GM21717 (cell line): ENCODE measurements around the gene SMPDL3A.
"Not testable (repeated sequence)": the region's sequence is repeated elsewhere in the genome, so short reads cannot be mapped to it uniquely, and the experiment has no call there.

Source experiments
- ATAC-seq: cut with Tn5 transposase; IDR thresholded peaks from one replicate; pipeline ENCODE4 v1.9.1; 2021; ENCODE audit warnings: mild to moderate bottlenecking, moderate library complexity; ENCODE audit not compliant: unreplicated experiment

Gene SMPDL3A

DNA sequence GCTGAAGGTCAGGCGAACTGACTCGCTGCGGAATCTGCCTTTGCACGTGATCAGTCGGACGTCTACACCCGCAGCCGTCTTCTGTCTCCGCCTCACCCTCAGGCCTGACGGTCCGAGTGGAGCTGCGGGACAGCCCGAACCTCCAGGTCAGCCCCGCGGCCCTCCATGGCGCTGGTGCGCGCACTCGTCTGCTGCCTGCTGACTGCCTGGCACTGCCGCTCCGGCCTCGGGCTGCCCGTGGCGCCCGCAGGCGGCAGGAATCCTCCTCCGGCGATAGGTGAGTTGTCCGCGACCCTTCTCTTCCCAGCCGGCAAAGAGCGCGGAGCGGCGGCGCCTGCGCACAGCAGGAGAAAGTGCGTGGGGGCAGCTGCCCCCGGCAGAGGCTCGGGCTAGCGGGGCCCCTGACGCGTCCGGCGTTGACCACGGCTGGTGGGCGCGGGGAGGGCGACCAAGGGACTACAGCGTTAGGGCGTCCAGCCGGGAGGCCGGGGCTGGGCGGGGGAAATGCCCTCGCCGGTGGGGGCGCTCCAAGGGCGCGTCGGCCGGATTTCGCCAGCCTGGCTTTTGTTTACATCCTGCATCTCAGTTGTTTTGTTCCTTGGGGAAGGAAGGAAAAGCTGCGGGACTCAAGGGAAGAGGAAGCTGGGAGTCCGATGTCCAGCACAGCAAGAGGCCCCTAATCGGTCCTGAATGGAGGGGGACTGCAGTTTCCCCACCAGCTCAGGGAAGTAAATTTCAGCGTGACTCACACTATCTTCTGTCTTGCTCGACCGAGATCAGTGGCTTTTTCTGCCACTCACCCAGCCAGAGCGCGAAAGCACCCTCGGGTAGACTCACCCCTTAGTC, at the start of gene SMPDL3A:
Gene SMPDL3A (plus strand): TSS at position 77 of the 846 bp plus-strand sequence. CDS start 89 bp downstream, at position 166.
- peak; percentile 50 for ATAC-seq

GRCh38 chr6:122740091-122740490, 49.0 kb upstream of the SMPDL3A start:
- no peak for ATAC-seq

DNA sequence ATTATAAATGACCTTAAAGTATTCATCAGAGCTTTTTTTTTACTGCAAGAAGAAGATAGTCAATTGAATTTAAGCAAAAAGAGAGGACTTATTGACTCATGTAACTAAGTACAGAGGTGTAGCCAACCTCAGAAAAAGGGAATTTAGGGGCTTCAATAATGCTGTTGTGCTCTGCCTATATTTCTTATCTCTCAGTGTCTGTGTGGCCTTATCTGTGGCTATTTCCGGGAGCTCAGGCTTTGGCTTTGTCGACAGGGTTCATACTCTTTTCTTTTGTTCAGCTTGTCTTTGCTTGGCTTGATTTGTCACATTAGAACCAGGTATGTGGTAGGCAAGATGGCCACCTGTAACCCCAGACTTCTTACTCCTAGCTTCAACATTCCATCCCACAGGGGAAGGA, 48.1 kb upstream of the SMPDL3A start:
- no peak for ATAC-seq

- ATAC-seq, result not testable (repeated sequence)
These were observed 44.8 kb upstream of the SMPDL3A start for GRCh38 chr6:122744247-122744646.

DNA sequence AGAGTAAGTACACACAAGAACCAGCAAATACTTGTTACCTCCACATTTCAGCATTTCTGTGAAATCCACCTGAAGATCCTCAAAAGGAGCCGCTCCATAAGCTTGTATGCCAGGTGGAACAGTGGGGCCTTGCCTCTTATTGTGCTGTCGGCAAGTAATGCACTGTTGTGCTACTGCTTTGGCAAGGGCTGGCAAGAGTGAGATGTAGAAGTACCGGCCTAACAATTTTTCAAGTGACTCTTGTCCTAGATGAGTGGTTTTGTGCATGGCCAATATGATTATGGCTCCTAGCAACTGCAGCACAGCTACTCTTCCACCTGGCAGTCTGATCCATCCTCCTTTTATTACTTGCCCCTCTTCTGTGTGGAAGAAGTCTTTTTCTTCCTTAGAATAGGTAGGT, 44.2 kb upstream of the SMPDL3A start:
- ATAC-seq, result not testable (repeated sequence)

GRCh38 chr6:122746688-122747087, 42.4 kb upstream of the SMPDL3A start:
- no peak for ATAC-seq

DNA sequence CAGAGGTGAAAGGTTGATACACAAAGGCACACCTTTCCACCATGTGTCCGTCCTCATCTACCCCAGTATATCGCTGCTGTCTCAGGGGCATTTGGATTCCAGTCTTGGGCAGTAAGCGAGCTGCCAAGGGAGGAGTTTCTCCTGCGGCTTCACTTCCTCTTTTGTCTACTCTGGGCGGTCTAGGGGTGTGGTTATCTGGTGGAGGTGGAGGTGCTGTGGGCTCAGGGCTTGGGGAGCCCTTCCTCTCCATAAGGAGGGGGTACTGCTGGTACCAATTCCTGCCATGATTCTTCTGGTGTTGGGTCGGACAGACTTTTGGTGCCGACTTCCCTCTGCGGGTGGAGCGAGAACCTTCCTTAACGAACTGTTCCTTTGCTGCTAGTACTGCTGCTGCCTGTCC, 41.5 kb upstream of the SMPDL3A start:
- no peak for ATAC-seq

GRCh38 chr6:122748945-122749344, 40.1 kb upstream of the SMPDL3A start:
- not testable (repeated sequence) for ATAC-seq

DNA sequence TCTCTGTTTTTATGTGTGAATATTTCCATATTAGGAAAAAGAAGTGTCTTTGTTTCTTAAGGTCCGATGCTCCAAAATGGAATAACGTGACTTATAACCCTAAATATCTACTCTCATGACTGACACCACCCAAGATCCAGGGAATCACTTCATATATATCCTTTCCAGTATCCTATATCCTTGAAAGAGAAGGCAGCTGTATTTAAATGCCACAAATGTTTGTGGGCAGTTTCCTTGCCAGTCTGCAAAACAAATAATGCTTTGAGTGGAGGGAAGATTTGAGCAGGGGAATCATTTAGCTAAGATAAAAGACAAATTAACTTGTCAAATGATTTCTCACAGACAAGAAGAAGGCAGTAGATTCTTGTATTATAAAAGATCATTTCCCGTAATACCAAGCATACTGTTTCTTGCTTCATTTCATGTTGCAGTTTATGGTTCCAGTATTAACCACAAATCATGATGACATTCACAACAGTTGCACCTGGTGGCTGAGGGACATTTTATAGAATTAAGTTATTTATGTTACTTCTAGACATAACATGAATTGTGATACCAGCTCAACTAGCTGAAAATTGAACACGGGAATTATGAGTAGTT, 39.5 kb upstream of the SMPDL3A start:
- ATAC-seq, result no peak

DNA sequence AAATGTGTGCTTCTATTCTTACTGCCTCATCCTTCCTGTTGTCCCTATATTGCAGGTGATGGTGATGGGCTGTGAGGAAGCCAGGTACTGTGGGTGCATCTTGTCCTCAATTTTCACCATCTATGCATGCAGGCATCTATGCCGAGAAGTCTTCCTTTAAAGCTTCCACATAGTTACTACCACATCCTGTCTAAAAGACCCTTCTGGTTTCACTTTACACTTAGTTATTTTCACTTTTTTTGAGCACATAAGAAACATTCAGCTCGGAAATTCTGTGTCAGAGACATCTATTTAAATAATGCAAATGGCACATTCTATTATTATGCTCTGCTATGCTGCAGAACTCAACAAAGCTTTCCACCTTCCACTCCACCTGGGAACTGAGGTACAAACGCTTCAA, 37.7 kb upstream of the SMPDL3A start:
- ATAC-seq, result peak; percentile 76

DNA sequence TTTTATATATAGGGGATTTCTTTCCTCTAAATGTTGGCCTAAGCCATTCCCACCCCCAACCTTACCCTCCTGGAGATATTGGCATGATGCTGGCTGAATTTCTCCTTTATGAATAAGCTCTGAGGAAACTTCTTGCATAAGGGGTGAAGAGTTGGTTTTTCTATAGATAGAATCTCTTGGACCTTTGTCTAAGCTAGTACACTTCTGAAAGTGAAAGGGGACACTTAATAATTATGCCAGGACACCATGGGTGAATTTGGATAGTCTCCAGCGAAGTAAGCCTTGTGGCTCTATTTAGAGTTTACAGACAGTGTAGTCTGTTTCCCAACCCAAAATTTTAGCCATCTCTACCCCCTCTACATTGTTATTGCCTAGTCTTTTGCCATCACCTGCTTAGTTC, 36.6 kb upstream of the SMPDL3A start:
- no peak for ATAC-seq

GRCh38 chr6:122753000-122753687, 35.9 kb upstream of the SMPDL3A start:
- ATAC-seq, result no peak

DNA sequence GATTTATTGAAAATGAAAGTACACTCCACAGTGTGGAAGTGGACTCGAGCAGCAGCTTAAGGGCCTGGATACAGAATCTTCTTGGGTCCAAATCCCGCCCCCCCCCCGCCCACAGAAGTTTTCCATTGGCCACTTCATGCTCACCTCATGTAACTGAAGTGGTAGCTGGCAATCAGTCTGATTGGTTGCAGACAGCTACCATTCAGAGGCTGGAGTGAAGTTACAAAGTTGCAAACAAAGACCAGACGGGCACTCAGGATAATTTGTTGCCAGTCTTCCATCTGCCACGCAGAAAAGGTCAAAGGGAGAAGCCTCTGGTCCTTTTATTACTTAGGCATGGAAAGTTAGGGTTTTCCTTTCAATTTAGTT, 35.4 kb upstream of the SMPDL3A start:
- no peak for ATAC-seq

GRCh38 chr6:122754191-122754731, 34.8 kb upstream of the SMPDL3A start:
- no peak for ATAC-seq

- ATAC-seq, result no peak
These were observed 33.2 kb upstream of the SMPDL3A start for GRCh38 chr6:122755901-122756300.

GRCh38 chr6:122758927-122759334, 30.1 kb upstream of the SMPDL3A start:
- peak; percentile 89 for ATAC-seq

- ATAC-seq, result no peak
These were observed 28.7 kb upstream of the SMPDL3A start for GRCh38 chr6:122760330-122760729.

DNA sequence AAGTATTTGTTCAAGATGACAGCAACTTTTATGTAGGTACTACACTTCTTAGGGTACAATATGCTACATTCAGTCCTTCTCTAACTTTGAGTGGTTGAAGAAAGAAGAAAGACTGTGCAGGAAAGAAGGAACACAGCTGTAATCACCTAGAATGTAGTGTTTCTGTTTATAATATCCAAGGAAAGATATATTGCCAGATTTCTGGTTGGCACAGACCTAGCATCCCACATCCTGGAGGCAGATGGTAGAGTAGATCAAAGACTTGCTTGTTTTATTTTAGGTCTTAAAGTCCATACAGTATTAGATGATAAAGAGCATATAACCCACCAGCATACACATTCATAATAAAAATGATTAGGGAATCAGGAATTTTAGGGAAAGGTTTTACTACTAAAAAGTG, 22.8 kb upstream of the SMPDL3A start:
- ATAC-seq, result no peak

DNA sequence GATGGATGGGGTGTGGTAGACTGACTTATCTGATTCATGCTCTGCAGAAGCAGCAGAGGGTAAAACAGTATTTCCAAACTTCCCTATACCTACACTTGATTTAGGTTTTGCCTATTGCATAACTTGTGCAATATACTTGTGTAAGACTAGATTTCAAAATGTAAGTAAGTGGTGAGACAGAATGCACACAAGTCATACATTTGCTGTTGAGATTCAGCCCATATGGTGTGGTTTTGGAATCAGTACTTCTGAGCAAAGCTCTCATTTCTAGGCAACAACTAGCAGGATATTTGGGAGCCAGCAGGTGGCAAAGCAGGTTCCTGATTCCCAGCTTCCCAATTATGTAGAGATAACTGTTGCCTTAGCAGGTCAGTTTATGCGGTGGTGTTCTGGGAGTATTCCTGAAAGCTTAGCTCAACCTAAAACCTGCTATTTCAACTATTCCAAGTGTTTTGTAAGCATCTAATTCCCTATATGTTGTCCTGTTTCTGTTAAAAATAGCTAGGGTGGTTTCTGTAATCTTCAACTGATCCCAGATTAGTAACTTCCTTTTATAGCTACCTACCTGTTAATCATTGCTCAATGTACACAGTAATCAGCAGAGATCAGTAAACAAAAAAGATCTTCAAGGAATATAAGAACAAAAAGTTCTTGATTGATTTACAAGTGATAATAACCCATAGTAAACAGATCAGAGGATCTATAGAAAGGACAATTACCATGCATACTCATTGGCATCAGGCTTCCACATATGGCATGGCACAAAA, 18.0 kb upstream of the SMPDL3A start:
- no peak for ATAC-seq

DNA sequence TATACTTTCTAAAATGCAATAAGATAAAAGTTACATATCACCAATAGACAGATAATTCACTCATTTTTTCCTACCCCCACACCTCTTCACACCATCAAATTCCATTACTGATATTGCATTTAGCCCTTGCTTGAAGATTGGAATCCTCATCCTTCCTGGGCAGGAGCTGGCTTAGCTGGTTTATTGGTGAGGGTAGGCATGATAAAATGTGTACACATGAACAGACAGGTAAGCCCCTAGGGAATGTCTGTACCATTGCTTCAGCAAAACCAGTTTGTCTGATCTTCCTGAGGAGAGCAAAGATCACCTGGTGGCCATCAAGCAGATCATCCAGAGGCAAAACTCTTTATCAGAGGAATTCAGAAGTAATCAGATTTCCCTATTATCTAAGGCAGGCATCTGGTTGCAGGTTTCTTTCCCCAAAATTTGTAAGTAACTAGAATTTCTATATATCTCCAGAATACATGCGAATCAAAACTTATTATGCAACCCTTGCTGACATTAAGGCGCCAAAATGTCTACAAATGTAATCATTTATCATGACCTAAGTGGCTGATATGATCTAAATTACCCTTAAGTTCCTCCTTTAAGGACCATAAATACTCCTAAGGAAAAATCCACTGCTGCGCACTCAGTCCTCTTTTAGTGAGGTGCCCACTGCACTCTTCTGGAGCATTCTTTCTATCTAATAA, 16.2 kb upstream of the SMPDL3A start:
- ATAC-seq, result no peak
